Cardiac fibroblast (primary cell): Measurements from ENCODE around the gene EDNRB.

Experiments used
- DNase-seq, 2 donors: peaks; one replicate each; pipeline versions ENCODE4 v3.0.0 to v3.0.0-alpha.2; 2010; ENCODE audit warnings: low read depth in 2 of 2
- H3K4me3 ChIP-seq, 2 donors: replicated peaks in 1 of 2; 1 replicate in 1 of 2; 2 replicates in 1 of 2; pipeline ENCODE4 v1.5.1; 2011; ENCODE audit warnings: low read depth in 2 of 2, low read length in 2 of 2, mild to moderate bottlenecking in 2 of 2, moderate library complexity in 1 of 2
- TF ChIP-seq, protein P1 (sequence below): IDR thresholded peaks from one replicate; pipeline ENCODE4 v1.5.1; 2011; ENCODE audit warnings: low read depth, mild to moderate bottlenecking, low read length, inconsistent platforms

Gene EDNRB

DNA sequence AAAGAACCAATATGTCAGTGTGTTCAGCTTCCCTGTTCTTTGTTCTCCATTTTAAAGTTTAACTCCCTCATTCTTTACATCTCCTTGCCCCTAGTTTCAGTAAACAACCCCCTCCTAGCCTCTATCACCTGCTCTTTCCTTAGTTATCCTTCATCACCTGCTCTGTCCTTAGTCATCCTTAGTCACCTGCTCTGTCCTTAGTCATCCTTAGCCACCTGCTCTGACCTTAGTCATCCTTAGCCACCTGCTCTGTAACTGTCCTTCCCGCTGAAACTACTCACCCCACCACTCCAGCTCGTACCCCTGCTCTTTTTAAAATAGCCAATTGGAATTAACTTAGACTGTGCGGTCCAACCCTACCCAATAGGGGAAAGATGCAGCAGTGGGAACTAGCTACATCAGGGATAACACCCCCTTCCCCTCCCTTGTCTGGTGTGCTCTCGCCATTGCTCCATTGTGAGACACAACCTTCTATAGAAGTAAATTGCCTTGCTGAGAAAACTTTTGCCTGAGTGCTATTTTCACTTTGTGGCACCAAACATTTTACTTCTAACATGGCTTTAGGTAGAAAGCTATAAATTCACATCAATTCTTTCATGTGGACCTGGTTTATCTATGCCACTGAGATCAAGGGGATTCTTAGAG lies 16.2 kb downstream of the EDNRB start:
- no peak for DNase-seq
- H3K4me3 ChIP-seq = no peak overlapping the region
- TF ChIP-seq, protein P1, sequence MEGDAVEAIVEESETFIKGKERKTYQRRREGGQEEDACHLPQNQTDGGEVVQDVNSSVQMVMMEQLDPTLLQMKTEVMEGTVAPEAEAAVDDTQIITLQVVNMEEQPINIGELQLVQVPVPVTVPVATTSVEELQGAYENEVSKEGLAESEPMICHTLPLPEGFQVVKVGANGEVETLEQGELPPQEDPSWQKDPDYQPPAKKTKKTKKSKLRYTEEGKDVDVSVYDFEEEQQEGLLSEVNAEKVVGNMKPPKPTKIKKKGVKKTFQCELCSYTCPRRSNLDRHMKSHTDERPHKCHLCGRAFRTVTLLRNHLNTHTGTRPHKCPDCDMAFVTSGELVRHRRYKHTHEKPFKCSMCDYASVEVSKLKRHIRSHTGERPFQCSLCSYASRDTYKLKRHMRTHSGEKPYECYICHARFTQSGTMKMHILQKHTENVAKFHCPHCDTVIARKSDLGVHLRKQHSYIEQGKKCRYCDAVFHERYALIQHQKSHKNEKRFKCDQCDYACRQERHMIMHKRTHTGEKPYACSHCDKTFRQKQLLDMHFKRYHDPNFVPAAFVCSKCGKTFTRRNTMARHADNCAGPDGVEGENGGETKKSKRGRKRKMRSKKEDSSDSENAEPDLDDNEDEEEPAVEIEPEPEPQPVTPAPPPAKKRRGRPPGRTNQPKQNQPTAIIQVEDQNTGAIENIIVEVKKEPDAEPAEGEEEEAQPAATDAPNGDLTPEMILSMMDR = no peak

DNA sequence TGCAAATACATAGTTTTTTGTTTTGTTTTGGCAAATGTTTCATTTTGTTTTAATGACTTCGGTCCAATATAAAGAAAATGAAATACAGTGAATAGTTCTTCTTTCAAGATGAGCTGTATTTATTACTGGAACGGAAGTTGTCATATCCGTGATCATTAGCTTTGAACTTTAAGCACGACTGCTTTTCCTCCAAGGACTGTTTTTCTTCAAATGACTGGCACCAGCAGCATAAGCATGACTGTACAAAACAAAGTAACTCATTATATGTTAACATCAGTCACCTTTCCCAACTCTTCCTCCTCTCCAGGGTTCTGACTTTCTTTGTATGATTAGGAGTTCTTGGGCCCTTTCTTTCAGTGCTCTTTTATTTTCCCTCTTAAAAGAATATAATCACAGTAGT lies 20.5 kb downstream of the EDNRB start:
- TF ChIP-seq, protein P1 = no peak
- DNase-seq = peak; percentile 72 to 86
- H3K4me3 ChIP-seq = no peak overlapping the region

DNA sequence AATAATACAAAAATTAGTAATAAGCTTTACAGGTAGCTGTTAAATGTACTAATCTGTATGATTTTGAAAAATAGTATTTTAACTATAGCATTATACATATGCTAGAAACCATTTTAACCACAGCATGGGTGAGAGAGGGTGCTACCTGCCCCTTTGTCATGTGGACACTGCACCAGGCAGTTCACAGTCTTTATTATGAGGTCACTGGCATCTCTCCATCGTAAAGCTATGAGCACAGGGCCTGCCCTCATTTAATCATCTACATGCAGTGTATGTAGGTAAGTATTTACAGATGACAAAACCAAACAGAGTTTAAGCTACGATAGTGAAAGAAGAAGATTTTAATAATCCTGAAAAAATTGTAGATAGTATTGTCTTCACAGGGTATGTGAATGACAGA lies 21.7 kb downstream of the EDNRB start:
- peak; percentile 58 to 87 for DNase-seq
- TF ChIP-seq, protein P1 = no peak
- H3K4me3 ChIP-seq = peak overlapping the region in 1 of 2 donors; percentile 22

DNA sequence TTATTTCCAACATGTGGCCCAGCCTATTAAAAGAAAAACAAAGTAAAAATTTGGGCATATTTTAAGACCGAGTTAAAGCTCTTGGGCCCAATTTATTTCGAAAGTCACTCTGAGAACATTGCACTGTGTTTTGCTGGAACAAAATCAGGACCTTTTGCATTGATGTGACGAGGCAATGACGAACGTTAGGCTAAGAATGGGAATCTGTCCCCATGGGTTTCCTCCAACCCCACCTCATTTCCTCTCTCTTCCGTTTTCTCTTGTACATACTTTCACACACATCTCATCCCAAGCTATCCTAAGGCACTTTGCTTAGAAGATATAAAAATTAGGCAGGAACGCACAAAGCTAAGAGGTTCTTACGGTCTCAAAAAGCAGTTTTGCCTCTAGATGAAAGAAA lies 22.1 kb downstream of the EDNRB start:
- TF ChIP-seq, protein P1 = no peak
- DNase-seq = peak; percentile 93 to 99
- H3K4me3 ChIP-seq = peak overlapping the region in 1 of 2 donors; percentile 22

DNA sequence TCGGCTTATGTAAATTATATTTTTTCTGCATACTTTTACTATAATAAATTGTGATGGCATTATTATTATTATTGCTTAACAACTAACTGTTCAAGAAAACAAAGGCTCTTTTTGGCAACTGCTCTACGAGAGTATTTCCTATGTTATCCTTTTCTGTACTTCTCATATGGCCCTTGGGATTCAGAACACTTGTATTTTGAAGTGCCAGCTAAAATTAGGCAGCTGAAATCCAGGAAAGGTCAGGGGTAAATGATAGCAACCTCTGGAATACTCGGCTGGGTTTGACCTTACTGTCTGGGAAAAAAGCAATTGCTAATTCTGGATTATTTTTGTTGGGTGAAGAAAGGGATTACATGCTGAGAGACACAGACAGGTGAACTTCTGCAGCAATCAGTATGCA lies 23.9 kb downstream of the EDNRB start:
- H3K4me3 ChIP-seq = no peak overlapping the region
- DNase-seq = peak; percentile 48 to 62
- TF ChIP-seq, protein P1 = no peak

DNA sequence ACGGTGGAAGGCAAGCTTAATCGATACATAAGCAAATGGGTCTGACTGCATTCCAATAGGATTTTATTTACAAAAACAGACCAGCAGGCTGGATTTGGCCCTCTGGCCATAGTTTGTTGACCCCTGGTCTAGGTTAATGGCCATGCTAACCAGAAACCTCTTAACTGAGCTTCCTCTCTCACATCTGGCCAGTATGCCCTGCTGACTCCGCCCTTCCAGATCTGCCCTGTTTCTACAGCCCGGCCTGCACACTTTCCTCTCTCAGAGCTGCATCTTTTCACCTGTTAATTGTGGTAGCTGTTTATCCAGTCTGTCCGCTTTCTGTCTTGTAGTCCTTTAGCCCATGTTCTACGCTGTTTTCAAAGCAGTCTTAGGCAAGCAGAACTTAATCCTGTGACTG lies 25.6 kb downstream of the EDNRB start:
- TF ChIP-seq, protein P1 = no peak
- H3K4me3 ChIP-seq = no peak overlapping the region
- no peak for DNase-seq

DNA sequence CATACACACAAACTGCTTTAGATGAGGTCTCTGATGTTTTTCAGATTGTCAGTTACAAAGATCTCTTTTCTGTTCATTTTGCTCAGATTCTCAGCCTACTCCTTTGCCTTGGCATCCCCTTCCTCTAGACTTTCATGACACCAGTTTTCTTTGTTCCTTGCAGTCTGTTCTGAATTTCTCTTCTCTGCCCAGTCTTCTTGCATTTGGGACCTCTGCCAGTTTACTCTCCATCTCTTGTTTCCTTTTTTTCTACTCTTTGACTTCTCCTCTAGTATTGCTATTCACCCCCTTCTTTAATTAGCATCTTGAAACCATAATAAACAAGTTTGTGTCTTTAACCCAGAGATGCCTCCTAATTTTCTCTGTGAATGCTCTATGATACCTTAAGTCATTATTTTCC lies 26.1 kb downstream of the EDNRB start:
- no peak overlapping the region for H3K4me3 ChIP-seq
- DNase-seq = no peak
- TF ChIP-seq, protein P1 = no peak
